Ramos (cell line): Measurements from ENCODE around the gene NOS2.

Experiments
- in situ Hi-C: fragments of 300-500 bp; cut with MboI; formaldehyde crosslinking; loops from one replicate; pipeline ENCODE4 v1.14.3; 2022; ENCODE audit warnings: low sequenced_read_pairs; ENCODE audit not compliant: unreplicated experiment

The NOS2 gene

GRCh38 chr17:27822108-27822507 is 21.8 kb upstream of the NOS2 start:
- in situ Hi-C loops = loop anchor here (25.0 kb wide), 1 partner anchor 590 kb away; the partner anchor contains the start of gene SLC46A1

GRCh38 chr17:27821318-27821717 is 21.0 kb upstream of the NOS2 start:
- in situ Hi-C loops = loop anchor here (25.0 kb wide), 1 partner anchor 591 kb away; the partner anchor contains the start of gene SLC46A1

- in situ Hi-C loops = loop anchor here (25.0 kb wide), 1 partner anchor 593 kb away; the partner anchor contains the start of gene SLC46A1
These were observed 18.8 kb upstream of the NOS2 start for GRCh38 chr17:27819145-27819544.

- in situ Hi-C loops = loop anchor here (25.0 kb wide), 1 partner anchor 594 kb away; the partner anchor contains the start of gene SLC46A1
These were observed 18.2 kb upstream of the NOS2 start for GRCh38 chr17:27818401-27819105.

- in situ Hi-C loops = loop anchor here (25.0 kb wide), 1 partner anchor 595 kb away; the partner anchor contains the start of gene SLC46A1
These were observed 17.4 kb upstream of the NOS2 start for GRCh38 chr17:27817731-27818130.

GRCh38 chr17:27816946-27817345 is 16.6 kb upstream of the NOS2 start:
- in situ Hi-C loops = loop anchor here (25.0 kb wide), 1 partner anchor 595 kb away; the partner anchor contains the start of gene SLC46A1

- in situ Hi-C loops = loop anchor here (25.0 kb wide), 1 partner anchor 600 kb away; the partner anchor contains the start of gene SLC46A1
These were observed 11.6 kb upstream of the NOS2 start for GRCh38 chr17:27811961-27812360.

GRCh38 chr17:27810902-27811557 is 10.7 kb upstream of the NOS2 start:
- in situ Hi-C loops = loop anchor here (25.0 kb wide), 1 partner anchor 601 kb away; the partner anchor contains the start of gene SLC46A1

- in situ Hi-C loops = loop anchor here (25.0 kb wide), 1 partner anchor 602 kb away; the partner anchor contains the start of gene SLC46A1
These were observed 10.0 kb upstream of the NOS2 start for GRCh38 chr17:27810211-27810901.

GRCh38 chr17:27809555-27809954 is 9.2 kb upstream of the NOS2 start:
- in situ Hi-C loops = loop anchor here (10.0 to 25.0 kb wide), 2 partner anchors 85 to 603 kb away; partner anchors contain the start of genes LYRM9 and SLC46A1

GRCh38 chr17:27808628-27809027 is 8.3 kb upstream of the NOS2 start:
- in situ Hi-C loops = loop anchor here (10.0 to 25.0 kb wide), 2 partner anchors 86 to 604 kb away; partner anchors contain the start of genes LYRM9 and SLC46A1

- in situ Hi-C loops = loop anchor here (10.0 to 25.0 kb wide), 2 partner anchors 87 to 604 kb away; partner anchors contain the start of genes LYRM9 and SLC46A1
These were observed 7.5 kb upstream of the NOS2 start for GRCh38 chr17:27807567-27808470.

GRCh38 chr17:27805520-27806146 is 5.3 kb upstream of the NOS2 start:
- in situ Hi-C loops = loop anchor here (10.0 to 25.0 kb wide), 2 partner anchors 89 to 607 kb away; partner anchors contain the start of genes LYRM9 and SLC46A1

GRCh38 chr17:27804113-27804512 is 3.8 kb upstream of the NOS2 start:
- in situ Hi-C loops = loop anchor here (10.0 to 25.0 kb wide), 2 partner anchors 91 to 608 kb away; partner anchors contain the start of genes LYRM9 and SLC46A1

GRCh38 chr17:27802962-27803680 is 2.8 kb upstream of the NOS2 start:
- in situ Hi-C loops = loop anchor here (10.0 to 25.0 kb wide), 2 partner anchors 92 to 609 kb away; partner anchors contain the start of genes LYRM9 and SLC46A1

- in situ Hi-C loops = loop anchor here (10.0 to 25.0 kb wide), 2 partner anchors 93 to 610 kb away; partner anchors contain the start of genes LYRM9 and SLC46A1
These were observed 1.7 kb upstream of the NOS2 start for GRCh38 chr17:27802033-27802432.

GRCh38 chr17:27798376-27798775 is 2.0 kb downstream of the NOS2 start:
- in situ Hi-C loops = loop anchor here (25.0 kb wide), 1 partner anchor 414 kb away; no protein-coding TSS in a partner anchor
